Cardiac septum (tissue), 1 donor: ENCODE data around the gene NR3C1. TPM values are rescaled to one million over a fixed set of nuclear protein-coding genes. Genes with fewer than 3 reads are reported as not detected.

Experiments used
- DNase-seq: peaks from one replicate; pipeline ENCODE4 v3.0.0-alpha.2; 2020; ENCODE audit warnings: low spot score
- intact Hi-C: fragments of 100-400 bp; cut with DNase I; formaldehyde crosslinking; loops from one replicate; pipeline ENCODE4 v1.14.0; 2022
- total RNA-seq: library from RNA; stranded (reverse); fragmentation: NEBNext Ultra II Directional; extraction: Animal tissue kit (Norgen Biotek cat#: 25700); gene quantifications from one replicate; pipeline ENCODE4 v1.2.1, GENCODE V29; 2021
- donor health status: DM: no; HTN: no; CAD: no.

The NR3C1 gene
- total RNA-seq, 1 donor from 2014 or later: 68.5 TPM

DNA sequence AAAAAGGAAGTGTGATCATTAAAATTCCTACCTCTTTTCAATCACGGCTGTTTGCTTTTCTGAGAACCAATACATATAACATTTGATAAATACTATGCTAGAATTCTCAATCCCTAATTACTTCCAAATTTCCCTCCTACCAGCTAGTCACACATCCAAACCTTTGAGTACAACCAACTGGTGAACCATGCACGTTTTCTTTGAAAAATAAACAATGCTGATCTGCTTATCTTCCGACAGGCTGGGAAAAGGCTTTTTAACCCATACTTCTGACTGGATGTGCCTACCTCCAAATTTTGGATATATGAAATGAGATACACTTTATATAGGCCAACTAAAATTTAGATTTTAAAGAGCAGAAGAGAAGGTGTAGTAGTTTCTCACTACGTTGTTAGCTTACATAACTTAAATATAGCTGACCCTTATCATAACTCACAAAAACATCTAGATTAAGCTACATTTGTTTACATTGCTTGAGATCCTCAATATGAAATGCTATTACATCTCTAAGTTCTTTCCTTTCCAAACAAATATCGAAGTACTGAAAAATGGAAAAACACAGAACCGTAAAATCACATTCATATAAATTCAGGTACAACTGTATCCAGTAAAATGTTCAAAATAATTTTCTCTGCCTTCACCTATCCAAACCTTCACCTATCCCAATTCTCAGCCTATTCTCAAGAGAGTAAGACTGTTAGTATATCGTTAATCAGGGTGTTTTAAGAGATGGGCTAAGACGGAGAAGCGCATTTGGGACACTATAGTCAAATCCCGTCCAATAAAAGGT lies 2.1 kb downstream of the NR3C1 start:
- no peak for DNase-seq
- intact Hi-C loops: loop anchor here (2.0 to 10.0 kb wide), 7 partner anchors 189 to 743 kb away; no protein-coding TSS in a partner anchor

DNA sequence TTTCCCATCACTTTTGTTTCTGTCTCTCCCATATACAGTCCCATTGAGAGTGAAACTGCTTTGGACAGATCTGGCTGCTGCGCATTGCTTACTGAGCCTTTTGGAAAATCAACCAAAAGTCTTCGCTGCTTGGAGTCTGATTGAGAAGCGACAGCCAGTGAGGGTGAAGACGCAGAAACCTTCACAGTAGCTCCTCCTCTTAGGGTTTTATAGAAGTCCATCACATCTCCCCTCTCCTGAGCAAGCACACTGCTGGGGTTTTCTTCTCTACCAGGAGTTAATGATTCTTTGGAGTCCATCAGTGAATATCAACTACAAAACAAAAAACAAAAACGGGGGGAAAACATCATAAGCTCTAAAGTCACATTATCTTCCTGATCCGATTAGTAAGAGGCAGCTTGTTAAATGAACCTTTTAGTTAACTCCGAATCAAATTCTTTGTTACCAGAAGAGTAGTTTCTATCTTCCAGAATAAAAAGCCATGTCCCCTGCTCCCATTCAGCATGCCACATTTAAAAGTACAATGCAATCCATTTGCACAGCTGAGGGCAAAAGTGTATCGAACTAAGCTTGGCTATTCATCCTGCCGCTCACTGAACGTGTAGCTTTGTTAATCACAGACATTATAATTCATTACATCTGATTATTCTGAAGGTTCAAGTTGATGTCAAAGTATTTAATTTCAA lies 2.8 kb downstream of the NR3C1 start:
- intact Hi-C loops: loop anchor here (5.0 to 10.0 kb wide), 5 partner anchors 188 to 744 kb away; no protein-coding TSS in a partner anchor
- DNase-seq: no peak

DNA sequence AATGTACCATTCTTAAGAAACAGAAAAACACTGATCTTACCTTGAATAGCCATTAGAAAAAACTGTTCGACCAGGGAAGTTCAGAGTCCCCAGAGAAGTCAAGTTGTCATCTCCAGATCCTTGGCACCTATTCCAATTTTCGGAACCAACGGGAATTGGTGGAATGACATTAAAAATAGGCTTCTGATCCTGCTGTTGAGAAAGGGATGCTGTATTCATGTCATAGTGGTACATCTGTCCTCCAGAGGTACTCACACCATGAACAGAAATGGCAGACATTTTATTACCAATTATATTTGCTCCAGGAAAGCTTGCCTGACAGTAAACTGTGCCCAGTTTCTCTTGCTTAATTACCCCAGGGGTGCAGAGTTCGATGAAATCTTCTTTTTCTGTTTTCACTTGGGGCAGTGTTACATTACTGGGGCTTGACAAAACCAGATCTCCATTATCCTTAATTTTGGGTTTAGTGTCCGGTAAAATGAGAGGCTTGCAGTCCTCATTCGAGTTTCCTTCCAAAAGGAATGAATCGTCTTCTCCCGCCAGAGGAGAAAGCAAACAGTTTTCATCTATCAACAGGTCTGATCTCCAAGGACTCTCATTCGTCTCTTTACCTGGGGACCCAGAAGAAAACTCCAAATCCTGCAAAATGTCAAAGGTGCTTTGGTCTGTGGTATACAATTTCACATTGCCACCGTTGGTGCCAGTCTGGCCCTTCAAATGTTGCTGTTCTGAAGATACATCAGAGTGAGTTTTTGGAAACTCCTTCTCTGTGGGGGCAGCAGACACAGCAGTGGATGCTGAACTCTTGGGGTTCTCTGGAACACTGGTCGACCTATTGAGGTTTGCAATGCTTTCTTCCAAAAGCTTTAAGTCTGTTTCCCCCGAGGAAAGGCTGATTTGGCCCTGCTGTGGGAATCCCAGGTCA lies 3.6 kb downstream of the NR3C1 start:
- peak; percentile 75 for DNase-seq
- intact Hi-C loops: loop anchor here (5.0 to 10.0 kb wide), 8 partner anchors 38 to 745 kb away; no protein-coding TSS in a partner anchor

DNA sequence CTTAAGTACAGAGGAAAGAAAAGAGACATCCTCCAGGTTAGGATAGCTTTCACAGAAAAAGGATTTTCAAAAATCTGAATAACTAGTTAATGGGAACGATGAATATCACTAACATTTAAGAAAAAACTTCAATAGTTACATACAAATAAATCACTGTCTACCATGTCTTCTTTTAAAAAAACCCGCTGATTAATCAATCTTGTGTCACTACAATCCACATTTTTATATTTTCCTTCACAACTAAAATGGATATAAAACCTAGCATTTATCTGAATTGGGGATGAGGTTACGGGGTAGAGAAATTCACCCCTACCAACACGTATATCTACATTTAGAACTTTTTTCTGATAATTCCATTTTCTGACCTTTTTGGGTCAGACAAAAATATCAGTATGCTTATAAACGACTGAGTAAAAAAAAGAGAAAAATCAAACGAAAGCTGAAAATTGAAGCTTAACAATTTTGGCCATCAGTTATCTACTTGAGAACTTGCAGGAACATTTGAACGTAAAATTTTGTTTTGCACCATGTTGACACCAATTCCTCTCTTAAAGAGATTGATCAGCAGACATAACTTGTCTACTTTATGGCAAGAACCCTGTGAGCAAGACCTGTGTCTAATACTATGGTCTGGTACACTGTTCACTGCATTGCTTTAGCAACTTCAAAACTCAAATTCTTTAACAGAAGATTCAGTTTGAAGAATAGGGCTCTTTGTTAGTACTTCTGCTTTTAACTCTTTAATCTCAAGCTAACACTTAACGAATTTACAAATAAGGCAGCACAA lies 4.8 kb downstream of the NR3C1 start:
- intact Hi-C loops: loop anchor here (5.0 to 10.0 kb wide), 3 partner anchors 36 to 84 kb away; no protein-coding TSS in a partner anchor
- no peak for DNase-seq

DNA sequence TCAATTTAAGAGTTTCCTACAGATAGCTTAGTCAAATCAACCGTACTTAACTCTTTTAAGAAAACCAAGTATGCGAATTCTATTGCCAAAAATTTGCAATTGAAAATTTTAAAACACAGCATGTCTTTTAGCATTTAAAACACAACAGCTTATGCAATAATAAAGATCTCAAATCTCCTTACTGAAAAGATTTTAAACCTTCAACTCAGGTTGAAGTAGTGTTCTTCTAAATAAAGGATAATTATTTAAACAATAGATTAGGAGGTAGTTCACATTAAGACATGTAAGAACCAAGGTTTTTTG lies 5.5 kb downstream of the NR3C1 start:
- no peak for DNase-seq
- intact Hi-C loops: loop anchor here (5.0 to 10.0 kb wide), 3 partner anchors 36 to 83 kb away; no protein-coding TSS in a partner anchor

DNA sequence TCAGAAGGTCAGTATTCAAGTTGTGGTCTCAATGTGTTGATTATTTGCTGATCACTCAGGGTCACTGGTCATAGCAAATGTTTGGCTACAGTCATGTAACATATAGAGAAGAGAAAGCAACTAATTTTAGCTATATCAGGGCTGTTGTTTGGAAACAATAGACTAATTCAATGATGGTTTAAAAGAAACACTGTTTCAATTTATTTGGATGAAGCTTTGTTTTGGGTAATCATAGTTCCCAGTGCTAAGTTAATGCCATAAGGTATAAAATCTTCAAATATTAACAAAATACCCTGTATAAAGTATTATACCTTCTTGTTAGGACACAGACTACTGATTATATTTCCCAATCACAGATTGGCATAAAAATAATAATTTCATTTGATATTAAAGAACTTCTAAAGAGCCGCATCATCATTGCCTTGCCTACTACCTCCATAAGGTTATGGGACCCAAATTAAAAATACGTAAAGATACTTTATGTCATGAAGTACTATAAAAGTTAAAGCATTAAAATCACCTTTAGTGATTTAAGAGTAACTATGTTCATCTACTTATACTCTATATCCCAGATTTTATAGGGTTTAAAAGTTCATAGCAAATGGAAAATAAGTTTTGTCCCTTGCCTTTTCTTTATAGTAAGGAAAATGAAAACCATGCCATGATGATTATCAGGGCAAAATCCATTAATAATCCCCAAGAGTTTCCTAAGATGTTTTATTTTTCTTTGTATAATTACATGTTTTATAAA lies 6.0 kb downstream of the NR3C1 start:
- intact Hi-C loops: loop anchor here (5.0 to 10.0 kb wide), 3 partner anchors 35 to 83 kb away; no protein-coding TSS in a partner anchor
- no peak for DNase-seq

DNA sequence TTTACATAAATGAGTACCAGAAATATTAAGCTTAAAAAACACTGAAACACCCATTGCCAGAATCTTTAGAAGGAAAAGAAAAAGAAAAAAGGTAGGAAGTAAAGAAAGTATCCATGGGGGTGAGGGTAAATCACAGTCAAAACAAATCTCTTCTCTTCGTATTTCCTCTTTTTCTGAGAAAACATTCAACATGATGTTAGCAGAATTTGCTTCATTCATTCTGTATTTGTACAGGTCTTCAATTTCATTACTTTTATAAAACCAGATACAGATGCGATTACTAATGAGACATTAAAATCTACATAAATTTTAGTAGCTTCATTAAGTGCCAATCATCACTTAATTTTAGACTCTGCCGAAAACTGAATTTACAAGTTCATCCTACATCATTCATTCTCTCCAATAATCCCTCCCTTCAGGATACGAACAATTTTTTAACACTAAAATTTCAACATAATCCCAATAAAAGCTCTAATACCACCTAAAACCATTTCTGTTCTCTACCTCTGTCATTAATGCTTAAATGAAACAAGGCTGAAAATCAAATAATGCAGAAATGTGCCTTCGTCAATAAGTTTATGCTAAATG lies 7.0 kb downstream of the NR3C1 start:
- intact Hi-C loops: loop anchor here (5.0 to 10.0 kb wide), 3 partner anchors 34 to 82 kb away; no protein-coding TSS in a partner anchor
- no peak for DNase-seq

DNA sequence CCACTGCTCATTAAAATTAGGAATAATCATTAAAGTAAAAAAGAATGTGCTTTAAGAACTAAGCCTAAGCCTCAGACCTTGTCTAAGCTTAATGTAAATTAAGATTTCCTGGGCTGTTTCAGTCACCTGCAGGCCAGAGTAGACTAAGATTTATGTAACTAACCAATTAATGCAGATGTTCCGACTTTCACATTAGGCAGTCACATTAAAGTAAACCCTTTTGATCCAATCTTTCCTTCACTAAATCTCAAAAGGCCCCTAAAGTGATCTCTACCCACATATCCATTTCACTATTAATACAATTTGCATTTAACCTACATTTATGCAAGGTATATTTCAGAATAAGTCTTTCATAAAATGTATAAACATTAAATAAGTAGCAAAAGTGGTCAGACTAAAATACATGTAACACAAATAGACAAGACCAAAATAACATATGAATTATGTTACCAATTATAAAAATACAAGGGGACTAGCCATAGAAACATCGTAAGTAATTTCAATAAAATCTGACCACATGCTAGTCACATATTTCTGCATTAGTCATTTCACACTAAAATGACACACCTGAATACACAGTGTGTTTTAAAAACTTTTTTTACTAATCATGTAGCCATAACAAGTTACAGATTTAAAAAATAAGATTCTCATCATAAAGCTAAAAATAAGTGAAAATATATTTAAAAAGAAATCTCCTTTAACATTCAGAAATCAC lies 7.7 kb downstream of the NR3C1 start:
- DNase-seq: no peak
- intact Hi-C loops: loop anchor here (5.0 to 10.0 kb wide), 3 partner anchors 33 to 81 kb away; no protein-coding TSS in a partner anchor

DNA sequence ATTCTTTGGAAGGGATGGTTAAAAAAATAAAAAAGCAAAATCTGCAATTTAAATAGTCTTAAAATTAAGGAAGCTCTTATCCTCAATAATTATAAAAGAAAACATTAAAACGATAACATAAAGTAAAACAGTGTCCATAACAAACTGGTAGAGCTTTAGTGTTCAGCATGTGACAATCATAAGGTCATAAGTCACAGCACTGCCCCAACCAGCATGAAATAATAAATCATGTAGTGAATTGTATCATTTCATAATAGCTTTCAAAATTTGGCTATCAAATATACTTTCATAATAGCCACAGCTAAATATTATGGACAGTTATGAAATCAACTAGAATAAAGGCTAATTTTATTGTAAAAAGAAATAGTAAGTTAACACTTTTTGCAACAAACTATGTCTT lies 10.0 kb downstream of the NR3C1 start:
- intact Hi-C loops: loop anchor here (10.0 kb wide), 2 partner anchors 49 to 79 kb away; no protein-coding TSS in a partner anchor
- no peak for DNase-seq

DNA sequence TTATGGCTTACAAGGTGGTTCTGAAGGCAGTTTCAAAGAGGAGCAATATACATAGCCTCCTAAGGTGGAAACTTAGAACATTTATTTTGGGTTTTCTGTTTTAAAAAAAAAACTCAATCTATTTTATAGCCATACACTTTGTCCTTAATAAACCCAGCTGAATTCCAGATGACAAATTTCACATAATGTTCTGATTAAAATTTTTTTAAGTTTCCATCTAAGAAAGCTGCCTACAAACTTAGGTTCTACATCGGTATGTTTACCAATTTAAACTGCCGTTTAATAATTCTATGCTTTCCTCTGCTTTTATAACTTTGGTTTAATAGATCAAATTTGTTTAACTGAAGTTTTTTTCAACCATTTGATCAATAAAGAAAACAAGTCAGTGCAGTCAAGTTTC lies 12.5 kb downstream of the NR3C1 start:
- intact Hi-C loops: loop anchor here (10.0 kb wide), 2 partner anchors 46 to 76 kb away; no protein-coding TSS in a partner anchor

DNA sequence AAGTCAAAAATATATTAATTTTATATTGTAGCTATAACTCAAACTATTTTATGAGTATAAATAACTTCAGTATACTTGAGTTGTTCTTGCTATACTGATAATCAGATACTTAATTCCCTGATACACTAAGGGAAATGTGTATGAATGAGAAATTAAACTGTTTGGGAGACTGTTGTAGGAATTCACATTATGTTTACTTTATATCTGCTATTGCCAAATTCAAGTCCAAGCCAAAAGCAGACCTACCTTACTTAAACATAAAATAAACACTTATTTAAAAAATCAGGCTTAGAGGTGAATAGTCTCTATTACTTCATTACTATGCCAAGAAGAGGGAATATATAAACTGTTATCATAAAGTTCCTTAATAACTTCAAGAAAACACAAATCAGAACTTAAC lies 13.2 kb downstream of the NR3C1 start:
- no peak for DNase-seq
- intact Hi-C loops: loop anchor here (10.0 kb wide), 2 partner anchors 45 to 75 kb away; no protein-coding TSS in a partner anchor

More for the DNA sequence above, 12.5 kb downstream of the NR3C1 start:
- no peak for DNase-seq

DNA sequence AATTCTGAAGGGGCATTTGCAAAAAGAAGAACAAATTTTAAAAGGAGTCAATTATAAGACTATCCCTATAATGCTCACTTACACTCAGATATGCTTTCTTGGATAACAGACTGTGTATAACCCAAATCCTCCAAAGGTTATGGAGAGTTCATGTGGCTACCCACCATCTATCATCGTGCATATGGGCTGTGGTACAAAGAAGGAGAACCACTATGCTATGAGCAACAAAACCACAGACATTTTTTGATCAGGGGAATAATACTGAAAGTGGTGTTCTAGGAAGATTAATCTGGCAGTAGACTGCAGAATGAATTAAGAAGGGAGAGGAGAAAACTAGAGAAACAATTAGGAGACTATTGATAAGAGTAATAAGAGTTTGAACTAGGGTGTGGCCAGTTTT lies 16.8 kb downstream of the NR3C1 start:
- intact Hi-C loops: no loop called here
- no peak for DNase-seq

DNA sequence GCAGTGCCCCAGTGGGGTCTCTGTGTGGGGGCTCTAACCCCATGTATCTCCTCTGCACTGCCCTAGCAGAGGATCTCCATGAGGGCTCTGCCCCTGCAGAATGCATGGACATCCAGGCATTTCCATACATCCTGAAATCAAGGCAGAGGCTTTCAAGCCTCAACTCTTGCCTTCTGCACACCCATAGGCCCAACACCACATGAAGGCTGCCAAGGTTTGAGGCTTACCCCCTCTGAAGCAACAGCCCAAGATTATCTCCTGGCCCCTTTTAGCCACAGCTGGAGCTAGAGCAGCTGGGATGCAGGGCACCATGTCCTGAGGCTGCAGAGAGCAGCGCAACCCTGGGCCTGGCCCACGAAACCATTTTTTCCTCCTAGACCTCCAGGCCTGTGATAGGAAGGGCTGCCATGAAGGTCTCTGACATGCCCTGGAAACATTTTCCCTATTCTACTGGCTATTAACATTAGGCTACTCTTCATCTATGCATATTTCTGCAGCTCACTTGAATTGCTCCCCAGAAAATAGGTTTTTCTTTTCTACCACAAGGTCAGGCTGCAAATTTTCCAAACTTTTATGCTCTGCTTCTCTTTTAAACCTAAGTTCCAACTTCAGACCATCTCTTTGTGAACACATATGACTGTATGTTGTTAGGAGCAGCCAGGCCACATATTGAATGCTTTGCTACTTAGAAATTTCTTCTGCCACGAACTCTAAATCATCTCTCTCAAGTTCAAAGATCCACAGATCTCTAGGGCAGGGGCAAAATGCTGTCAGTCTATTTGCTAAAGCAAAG lies 18.4 kb downstream of the NR3C1 start:
- intact Hi-C loops: no loop called here
- no peak for DNase-seq

DNA sequence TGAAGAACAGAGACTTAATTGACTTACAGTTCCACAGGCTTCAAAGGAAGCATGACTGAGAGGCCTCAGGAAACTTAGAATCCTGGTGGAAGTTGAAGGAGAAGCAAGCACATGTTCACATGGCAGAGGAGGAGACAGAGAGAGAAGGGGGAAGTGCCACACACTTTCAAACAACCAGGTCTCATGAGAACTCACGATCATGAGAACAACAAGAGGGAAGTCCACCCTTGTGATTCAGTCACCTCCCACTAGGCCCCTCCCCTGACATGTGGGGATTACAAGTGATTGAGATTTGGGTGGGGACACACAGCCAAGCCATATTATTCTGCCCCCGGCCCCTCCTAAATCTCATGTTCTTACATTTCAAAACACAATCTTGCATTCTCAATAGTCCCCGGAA lies 19.5 kb downstream of the NR3C1 start:
- no peak for DNase-seq
- intact Hi-C loops: no loop called here

DNA sequence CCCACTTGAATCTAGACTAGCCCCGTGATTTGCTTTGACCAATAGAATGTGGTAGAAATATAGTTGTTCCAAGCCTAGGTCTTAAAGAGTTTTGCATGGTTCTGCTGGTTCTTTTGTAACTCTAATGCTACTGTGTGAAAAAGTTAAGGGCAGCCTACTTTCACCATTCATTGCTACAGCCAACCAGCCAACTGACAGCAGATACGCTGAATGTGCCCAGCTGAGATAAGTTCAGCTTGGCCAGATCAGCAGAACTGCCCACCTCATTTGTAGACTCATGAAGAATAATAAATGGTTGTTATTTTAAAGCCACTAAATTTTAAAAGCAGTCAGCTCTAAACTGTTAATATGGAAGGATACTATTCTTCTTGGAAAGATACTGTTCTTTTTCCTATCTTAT lies 23.9 kb downstream of the NR3C1 start:
- DNase-seq: no peak
- intact Hi-C loops: no loop called here
